Memory B cell (primary cell): ENCODE measurements around the gene NECAB2.
A peak's percentile ranks its signal among the peaks of the same experiment; 100 is the strongest.

Experiments used
- ATAC-seq: fragments of 150-1000 bp; cut with Tn5 transposase; 2 replicates; pipeline ENCODE4 v1.10.0; 2021; ENCODE audit warnings: low read depth, mild to moderate bottlenecking, moderate library complexity
- DNase-seq, 2 donors: peaks; one replicate each; pipeline ENCODE4 v3.0.0; 2022; ENCODE audit warnings: low spot score in 2 of 2
- H3K27ac Mint-ChIP-seq: one replicate; pipeline ENCODE4 v1.8.0; 2022; ENCODE audit warnings: mild to moderate bottlenecking, moderate library complexity, mixed read lengths
- H3K27me3 Mint-ChIP-seq: one replicate; pipeline ENCODE4 v1.8.0; 2022; ENCODE audit warnings: mixed read lengths
- H3K36me3 Mint-ChIP-seq: one replicate; pipeline ENCODE4 v1.8.0; 2022; ENCODE audit warnings: mild to moderate bottlenecking, mixed read lengths
- H3K4me1 Mint-ChIP-seq: one replicate; pipeline ENCODE4 v1.8.0; 2022; ENCODE audit warnings: mixed read lengths
- H3K4me3 Mint-ChIP-seq: one replicate; pipeline ENCODE4 v1.8.0; 2022; ENCODE audit warnings: mild to moderate bottlenecking, moderate library complexity, mixed read lengths
- H3K9me3 Mint-ChIP-seq: one replicate; pipeline ENCODE4 v1.8.0; 2022; ENCODE audit warnings: mixed read lengths

The NECAB2 gene

DNA sequence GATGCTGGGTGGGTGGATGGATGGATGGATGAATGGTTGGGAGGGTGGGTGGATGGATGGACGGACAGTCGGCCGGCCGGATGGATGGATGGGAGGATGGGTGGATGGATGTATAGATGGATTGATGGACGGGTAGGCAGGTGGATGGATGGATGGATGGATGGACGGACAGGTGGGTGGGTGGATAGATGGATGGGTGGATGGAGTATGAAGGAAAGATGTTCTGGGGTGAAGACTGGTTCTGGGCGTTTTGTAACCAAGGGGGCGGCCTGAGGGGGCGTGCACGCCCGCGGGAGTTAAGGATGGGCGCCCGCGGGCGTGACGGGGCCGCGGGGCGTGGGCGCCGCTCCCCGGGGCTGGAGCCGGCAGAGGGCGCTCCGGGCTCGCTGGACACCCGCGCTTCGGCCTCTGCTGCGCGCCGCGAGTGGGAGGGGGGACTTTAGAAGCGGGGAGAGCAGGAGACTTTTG is at the start of gene NECAB2:
Gene NECAB2 (plus strand): TSS at position 407 of the 468 bp plus-strand sequence. CDS start 405 bp downstream, outside the sequence.
- Mint-ChIP-seq H3K36me3 (peaks cover 5% of the 10 kb centered on the region), H3K4me1 (peaks cover 8% of the 10 kb centered on the region), H3K27ac (peak within 1 kb of the TSS; percentile 23), H3K9me3 (no peaks in the 10 kb centered on the region), H3K27me3 (peaks cover 15% of the 10 kb centered on the region), H3K4me3 (peak within 1 kb of the TSS; percentile 80)
- ATAC-seq (peak; percentile 47), DNase-seq (no peak)

- H3K36me3 Mint-ChIP-seq: peaks cover 42% of the 10 kb centered on the region
- ATAC-seq (no peak), DNase-seq (no peak)
- no peaks in the 10 kb centered on the region for H3K27me3 Mint-ChIP-seq
- H3K4me1 Mint-ChIP-seq: peaks cover 9% of the 10 kb centered on the region
- no peak overlapping the region for H3K27ac Mint-ChIP-seq
- no peak overlapping the region for H3K4me3 Mint-ChIP-seq
- peaks cover 3% of the 10 kb centered on the region for H3K9me3 Mint-ChIP-seq
Measured at GRCh38 chr16:83920894-83921491, 47.1 kb upstream of the NECAB2 start.

- DNase-seq (no peak), ATAC-seq (no peak)
- H3K9me3 Mint-ChIP-seq: peaks cover 3% of the 10 kb centered on the region
- H3K27ac Mint-ChIP-seq: no peak overlapping the region
- peaks cover 14% of the 10 kb centered on the region for H3K4me1 Mint-ChIP-seq
- no peaks in the 10 kb centered on the region for H3K27me3 Mint-ChIP-seq
- no peak overlapping the region for H3K4me3 Mint-ChIP-seq
- H3K36me3 Mint-ChIP-seq: peaks cover 27% of the 10 kb centered on the region
Measured at GRCh38 chr16:83923581-83924365, 44.3 kb upstream of the NECAB2 start.

- Mint-ChIP-seq H3K27me3 (no peaks in the 10 kb centered on the region), H3K36me3 (peaks cover 19% of the 10 kb centered on the region), H3K27ac (no peak overlapping the region), H3K9me3 (peaks cover 3% of the 10 kb centered on the region), H3K4me3 (no peak overlapping the region), H3K4me1 (peaks cover 14% of the 10 kb centered on the region)
- ATAC-seq (no peak), DNase-seq (no peak)
Measured at GRCh38 chr16:83924686-83925085, 43.4 kb upstream of the NECAB2 start.

DNA sequence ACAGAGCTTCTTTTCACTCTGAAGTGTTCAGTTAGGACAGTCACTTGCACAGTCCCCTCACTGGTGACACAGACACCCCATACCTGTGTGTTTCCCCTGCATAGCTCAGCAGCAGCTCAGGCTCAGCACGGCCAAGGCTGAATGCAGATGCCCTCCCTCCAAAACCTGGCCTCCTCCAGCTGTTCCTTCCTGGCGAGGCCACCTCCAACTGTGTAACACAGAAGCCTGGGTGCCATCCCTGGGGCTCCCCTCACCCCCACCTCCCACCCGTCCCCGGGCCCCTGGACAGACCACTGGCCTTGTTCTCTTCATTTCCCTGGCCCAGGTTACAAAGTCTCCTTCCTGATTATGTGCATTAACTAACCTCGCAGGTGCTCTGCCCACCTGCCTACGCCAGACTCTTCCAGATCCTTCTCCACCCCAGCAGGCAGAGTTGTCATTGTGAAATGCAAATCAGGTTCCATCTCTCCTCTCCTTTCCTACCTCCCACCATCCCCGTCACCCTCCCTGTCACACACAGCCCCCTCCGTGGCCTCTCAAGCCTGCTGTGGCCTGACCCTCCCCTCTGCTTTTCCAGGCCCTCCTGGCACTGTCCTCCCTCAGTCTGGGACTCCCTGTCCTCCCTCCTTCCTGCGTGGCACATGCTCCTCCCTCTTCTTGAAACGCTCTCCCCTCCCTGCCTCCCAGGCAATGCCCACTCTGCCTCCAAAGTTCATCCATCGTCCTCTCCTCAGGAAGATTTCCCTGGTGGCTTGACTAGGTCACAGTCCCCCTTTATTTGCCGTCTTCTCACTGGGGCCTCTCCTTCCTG is 42.7 kb upstream of the NECAB2 start:
- Mint-ChIP-seq H3K4me3 (no peak overlapping the region), H3K36me3 (peaks cover 17% of the 10 kb centered on the region), H3K27ac (no peak overlapping the region), H3K9me3 (peaks cover 3% of the 10 kb centered on the region), H3K4me1 (peaks cover 14% of the 10 kb centered on the region), H3K27me3 (no peaks in the 10 kb centered on the region)
- DNase-seq: no peak
- no peak for ATAC-seq

DNA sequence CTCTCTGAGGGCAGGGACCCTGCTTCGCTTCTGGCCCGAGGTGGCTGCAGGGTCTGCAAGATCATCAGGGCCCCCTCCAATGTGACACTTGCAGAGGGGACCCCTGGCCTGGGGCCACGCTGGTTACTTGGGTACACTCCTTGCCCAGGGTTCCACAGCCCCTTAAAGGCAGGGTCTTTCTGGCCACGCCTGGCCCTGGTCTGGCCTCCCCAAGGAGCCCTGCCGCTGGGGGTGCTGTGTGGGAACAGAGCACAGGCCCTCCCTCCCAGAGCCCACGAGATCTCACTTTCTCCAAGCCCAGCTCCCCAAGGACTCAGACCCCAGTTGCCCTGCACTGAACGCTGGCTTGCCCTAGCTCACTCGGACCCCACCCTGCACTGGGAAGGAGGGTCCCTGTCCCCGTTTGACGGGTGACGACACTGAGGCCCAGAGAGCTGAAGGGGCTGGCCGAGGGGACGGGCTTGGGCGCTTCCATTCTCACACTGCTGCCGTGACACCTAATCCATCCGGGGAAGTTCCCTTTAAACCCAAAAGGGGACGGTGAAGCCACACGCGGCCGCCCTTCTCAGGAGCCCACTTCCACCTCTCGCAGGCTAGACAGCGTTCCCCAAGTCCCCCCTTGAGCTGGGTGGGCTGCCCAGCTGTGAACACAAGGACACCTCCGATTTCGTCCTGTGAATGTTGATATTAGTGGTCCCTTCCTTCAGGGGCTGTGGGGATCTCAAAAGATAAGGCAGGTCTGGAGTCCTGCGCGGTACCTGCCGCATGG is 41.9 kb upstream of the NECAB2 start:
- peaks cover 8% of the 10 kb centered on the region for H3K36me3 Mint-ChIP-seq
- DNase-seq: no peak
- no peaks in the 10 kb centered on the region for H3K9me3 Mint-ChIP-seq
- no peak overlapping the region for H3K4me3 Mint-ChIP-seq
- no peak overlapping the region for H3K27ac Mint-ChIP-seq
- ATAC-seq: peak; percentile 10
- H3K4me1 Mint-ChIP-seq: peaks cover 9% of the 10 kb centered on the region
- no peaks in the 10 kb centered on the region for H3K27me3 Mint-ChIP-seq

DNA sequence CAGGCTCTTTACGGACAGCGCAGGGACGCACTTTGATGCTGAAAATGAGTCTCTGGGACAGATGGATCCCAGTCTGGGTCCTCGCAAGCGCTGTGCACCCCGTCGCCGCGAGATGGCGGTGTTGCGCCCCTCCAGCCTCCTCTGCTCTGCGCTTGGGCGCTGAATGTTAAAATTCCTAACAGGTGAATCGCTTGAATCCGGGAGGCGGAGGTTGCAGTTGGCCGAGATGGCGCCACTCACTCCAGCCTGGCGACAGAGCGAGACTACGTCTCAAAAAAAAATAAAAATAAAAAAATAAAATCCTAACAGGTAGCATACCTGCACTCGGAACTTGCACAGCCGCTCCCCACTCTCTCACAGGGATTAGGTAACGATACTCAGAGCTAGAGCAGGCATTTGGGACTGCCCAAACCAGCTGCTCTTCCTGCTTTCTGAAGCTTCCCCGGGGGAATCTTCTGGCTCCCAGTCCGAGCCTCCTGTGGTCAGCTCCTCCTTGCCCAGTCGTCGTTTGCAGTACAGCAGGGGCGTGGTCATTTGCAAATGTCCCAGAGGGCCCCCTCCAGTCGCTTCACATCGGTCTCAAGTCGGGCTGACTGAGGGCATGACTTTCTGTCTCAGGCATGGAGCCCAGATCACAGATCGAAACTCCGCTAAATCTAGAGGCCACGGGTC is 41.2 kb upstream of the NECAB2 start:
- Mint-ChIP-seq H3K9me3 (no peaks in the 10 kb centered on the region), H3K4me1 (peaks cover 9% of the 10 kb centered on the region), H3K4me3 (no peak overlapping the region), H3K27ac (no peak overlapping the region), H3K36me3 (peaks cover 4% of the 10 kb centered on the region), H3K27me3 (no peaks in the 10 kb centered on the region)
- ATAC-seq (peak; percentile 74), DNase-seq (peak; percentile 58 to 72)

DNA sequence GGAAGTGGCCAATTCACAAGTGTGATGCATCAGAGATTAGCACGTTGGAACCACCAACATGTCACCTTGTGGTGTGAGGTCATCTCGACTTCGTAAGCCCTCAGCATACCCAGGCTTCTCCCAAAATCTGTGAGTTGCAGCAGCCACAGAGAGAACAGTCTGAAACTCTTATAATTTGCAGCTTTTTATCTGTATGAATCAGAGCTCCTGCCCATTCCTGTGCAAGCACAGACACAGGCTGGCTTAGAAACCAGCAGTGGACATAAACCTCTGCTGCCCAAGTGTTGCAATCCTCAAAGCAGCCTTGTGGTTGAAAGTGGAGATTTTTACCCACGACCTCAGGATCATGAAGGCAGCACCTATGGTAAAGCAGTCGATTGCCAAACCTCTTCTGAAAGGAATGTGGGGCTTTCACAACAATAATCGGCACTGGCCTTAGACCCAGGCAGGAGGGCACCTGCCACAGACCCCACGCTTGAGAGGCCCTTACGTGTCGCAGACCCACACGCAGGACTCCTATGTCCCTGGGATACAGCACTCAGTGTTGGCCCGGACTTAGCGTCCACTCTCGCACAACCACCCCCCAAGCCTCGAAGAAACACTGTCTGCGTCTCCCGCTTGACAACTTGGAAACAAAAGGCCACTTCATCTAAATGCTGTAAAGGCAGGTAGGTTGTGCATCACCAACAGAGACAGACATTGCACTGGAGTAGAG is 39.5 kb upstream of the NECAB2 start:
- ATAC-seq (no peak), DNase-seq (no peak)

GRCh38 chr16:83929811-83930555 is 38.1 kb upstream of the NECAB2 start:
- H3K4me3 Mint-ChIP-seq: no peak overlapping the region

More for the DNA sequence above, 39.5 kb upstream of the NECAB2 start:
- Mint-ChIP-seq H3K27ac (no peak overlapping the region), H3K27me3 (no peaks in the 10 kb centered on the region), H3K4me3 (no peak overlapping the region), H3K36me3 (peaks cover 4% of the 10 kb centered on the region), H3K9me3 (no peaks in the 10 kb centered on the region), H3K4me1 (peaks cover 9% of the 10 kb centered on the region)

GRCh38 chr16:83930730-83931500 is 37.1 kb upstream of the NECAB2 start:
- no peak for ATAC-seq
- Mint-ChIP-seq H3K4me1 (peaks cover 5% of the 10 kb centered on the region), H3K27ac (no peak overlapping the region), H3K27me3 (peaks cover 2% of the 10 kb centered on the region), H3K36me3 (peaks cover 2% of the 10 kb centered on the region), H3K9me3 (no peaks in the 10 kb centered on the region), H3K4me3 (no peak overlapping the region)
- no peak for DNase-seq

More at GRCh38 chr16:83929811-83930555, 38.1 kb upstream of the NECAB2 start:
- Mint-ChIP-seq H3K4me1 (peaks cover 9% of the 10 kb centered on the region), H3K27ac (no peak overlapping the region), H3K36me3 (peaks cover 6% of the 10 kb centered on the region), H3K9me3 (no peaks in the 10 kb centered on the region), H3K27me3 (no peaks in the 10 kb centered on the region)
- DNase-seq (no peak), ATAC-seq (no peak)

DNA sequence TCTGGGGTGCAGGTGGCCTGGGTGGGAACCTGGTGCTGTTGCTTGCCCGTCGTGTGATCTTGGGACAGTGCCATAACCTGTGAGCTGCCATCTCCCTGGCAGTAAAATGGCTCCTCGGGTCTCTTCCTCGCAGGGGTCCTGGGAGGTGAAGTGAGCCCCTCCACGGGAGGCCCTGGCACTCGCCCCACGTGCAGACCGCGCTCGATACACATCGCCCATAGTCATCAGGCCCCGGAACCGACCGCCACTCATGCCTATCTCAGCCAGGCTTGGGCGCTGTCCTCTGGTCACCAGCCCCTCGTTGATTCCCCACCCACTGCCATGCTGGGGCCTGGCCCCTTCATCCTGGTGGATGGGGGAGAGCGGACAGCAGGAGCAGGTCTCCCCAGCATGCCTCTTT is 36.5 kb upstream of the NECAB2 start:
- ATAC-seq (no peak), DNase-seq (no peak)
- H3K9me3 Mint-ChIP-seq: no peaks in the 10 kb centered on the region
- H3K36me3 Mint-ChIP-seq: peaks cover 2% of the 10 kb centered on the region
- H3K27ac Mint-ChIP-seq: no peak overlapping the region
- peaks cover 2% of the 10 kb centered on the region for H3K27me3 Mint-ChIP-seq
- H3K4me3 Mint-ChIP-seq: no peak overlapping the region
- H3K4me1 Mint-ChIP-seq: peaks cover 1% of the 10 kb centered on the region
